HepG2 (cell line): ENCODE results near the gene RABGGTB. TPM values are rescaled to one million over a fixed set of nuclear protein-coding genes. Genes with fewer than 3 reads are reported as not detected.

Experiments used
- ATAC-seq: fragments of 200-7000 bp; cut with Tn5 transposase; 3 replicates; pipeline ENCODE4 v1.9.1; 2020; ENCODE audit warnings: mild to moderate bottlenecking, moderate library complexity
- BruUV-seq: library from RNA; stranded (reverse); fragments of 400-500 nt; replicated peaks from 2 replicates; lab custom pipeline; 2021; lab: Mats Ljungman, UMichigan
- CTCF ChIA-PET: fragments of 300-600 bp; formaldehyde crosslinking; extraction: SDS; loops from one replicate; lab custom pipeline; 2021; ENCODE audit warnings: low total read pairs, inconsistent platforms, low intra/inter-chr PET ratio; lab: Yijun Ruan, JAX
- POLR2A ChIA-PET: fragments of 350-600 bp; sonication (Branson Sonifier 250); formaldehyde crosslinking; loops from one replicate; lab custom pipeline; 2020; ENCODE audit warnings: antibody characterized with exemption, inconsistent platforms; lab: Yijun Ruan, JAX
- DNase-seq: peaks from one replicate; pipeline ENCODE4 v3.0.0-alpha.2; 2015; ENCODE audit warnings: low spot score
- FAIRE-seq: peaks from 3 replicates; lab custom pipeline; 2011; peaks lifted over from hg19 to GRCh38; lab: Jason Lieb, UNC
- H2AFZ ChIP-seq: one replicate; pipeline ENCODE4 v1.6.1; 2011; ENCODE audit warnings: low read length, inconsistent platforms
- H3K27ac ChIP-seq: fragments of 300-600 bp; 3 replicates; pipeline ENCODE4 v1.8.0; 2011; ENCODE audit warnings: mixed run types, mild to moderate bottlenecking, mixed read lengths, low read length, inconsistent platforms; ENCODE audit not compliant: insufficient read depth; ENCODE audit errors: extremely low read length
- H3K27me3 ChIP-seq, 2 experiments: fragments of 200-600 bp in 1 of 2; 2 replicates in 1 of 2; 3 replicates in 1 of 2; pipeline versions ENCODE4 v1.6.0 to v1.8.0; 2011; ENCODE audit warnings: low read length in 2 of 2, mild to moderate bottlenecking in 2 of 2, moderate library complexity in 2 of 2, inconsistent platforms in 1 of 2; ENCODE audit not compliant: insufficient read depth in 2 of 2, control insufficient read depth in 1 of 2
- H3K36me3 ChIP-seq, 2 experiments: fragments of 200-600 bp in 1 of 2; replicated peaks in 1 of 2; 2 replicates in 1 of 2; 3 replicates in 1 of 2; pipeline versions ENCODE4 v1.5.1 to v1.8.0; 2011; ENCODE audit warnings: low read length in 2 of 2, inconsistent platforms in 1 of 2; ENCODE audit not compliant: insufficient read depth in 2 of 2, control insufficient read depth in 1 of 2
- H3K4me1 ChIP-seq: 2 replicates; pipeline ENCODE4 v1.5.1; 2012; ENCODE audit warnings: low read length, inconsistent platforms; ENCODE audit not compliant: insufficient read depth
- H3K4me2 ChIP-seq: 2 replicates; pipeline ENCODE4 v1.6.0; 2011; ENCODE audit warnings: low read depth, low read length, inconsistent platforms
- H3K4me3 ChIP-seq, 3 experiments: fragments of 200-600 bp in 1 of 3; sonication (generic), shearing (Covaris generic) in 1 of 3; replicated peaks in 1 of 3; 2 replicates each; pipeline ENCODE4 v1.5.1; 2011 to 2016; ENCODE audit warnings: low read length in 3 of 3, inconsistent platforms in 2 of 3, low read depth in 2 of 3, mild to moderate bottlenecking in 2 of 3, control low read depth in 1 of 3, mixed read lengths in 1 of 3; ENCODE audit not compliant: insufficient read depth in 1 of 3
- H3K79me2 ChIP-seq: one replicate; pipeline ENCODE4 v1.6.1; 2011; ENCODE audit warnings: low read length, inconsistent platforms; ENCODE audit not compliant: insufficient read depth
- H3K9ac ChIP-seq: 2 replicates; pipeline ENCODE4 v1.6.0; 2011; ENCODE audit warnings: mild to moderate bottlenecking, low read depth, low read length, inconsistent platforms; ENCODE audit not compliant: insufficient read depth
- H3K9me3 ChIP-seq: 2 replicates; pipeline ENCODE4 v1.5.1; 2012; ENCODE audit warnings: mild to moderate bottlenecking, low read length
- H4K20me1 ChIP-seq: 2 replicates; pipeline ENCODE4 v1.6.0; 2011; ENCODE audit warnings: inconsistent platforms, mild to moderate bottlenecking, low read length, moderate library complexity; ENCODE audit not compliant: insufficient read depth
- FOXJ3 ChIP-seq: sonication (generic); formaldehyde crosslinking; IDR thresholded peaks from 2 replicates; pipeline ENCODE4 v1.4.0; 2020; ENCODE audit warnings: missing genetic modification reagents, mild to moderate bottlenecking, borderline replicate concordance
- FUBP1 ChIP-seq: sonication (generic); formaldehyde crosslinking; IDR thresholded peaks from 2 replicates; pipeline ENCODE4 v1.5.1; 2020; ENCODE audit warnings: missing genetic modification reagents, mild to moderate bottlenecking, borderline replicate concordance
- NCOA5 ChIP-seq: sonication (generic); formaldehyde crosslinking; IDR thresholded peaks from 2 replicates; pipeline ENCODE4 v1.4.0; 2020; ENCODE audit warnings: missing genetic modification reagents
- PHF8 ChIP-seq: sonication (generic); formaldehyde crosslinking; IDR thresholded peaks from 2 replicates; pipeline ENCODE4 v1.5.0; 2020; ENCODE audit warnings: missing genetic modification reagents
- RXRA ChIP-seq: sonication (generic); formaldehyde crosslinking; IDR thresholded peaks from 2 replicates; pipeline ENCODE4 v1.5.1; 2020; ENCODE audit warnings: missing genetic modification reagents
- ZC3H13 ChIP-seq: sonication (generic); formaldehyde crosslinking; IDR thresholded peaks from 2 replicates; pipeline ENCODE4 v1.8.1; 2023; ENCODE audit warnings: mild to moderate bottlenecking, missing genetic modification reagents, moderate library complexity
- ZNF318 ChIP-seq: sonication (generic); formaldehyde crosslinking; IDR thresholded peaks from 2 replicates; pipeline ENCODE4 v1.4.0; 2020; ENCODE audit warnings: mild to moderate bottlenecking, missing genetic modification reagents
- ZNF660 ChIP-seq: sonication (generic); formaldehyde crosslinking; IDR thresholded peaks from 2 replicates; pipeline ENCODE4 v1.5.1; 2020; ENCODE audit warnings: mild to moderate bottlenecking, low read depth, missing genetic modification reagents, borderline replicate concordance
- ZNF740 ChIP-seq: sonication (generic); formaldehyde crosslinking; IDR thresholded peaks from 2 replicates; pipeline ENCODE4 v1.4.0; 2020; ENCODE audit warnings: missing genetic modification reagents
- ZNF878 ChIP-seq: sonication (generic); formaldehyde crosslinking; IDR thresholded peaks from 2 replicates; pipeline ENCODE4 v1.8.1; 2023; ENCODE audit warnings: mild to moderate bottlenecking, missing genetic modification reagents, moderate library complexity
- in situ Hi-C: cut with HindIII; loops from 2 replicates; pipeline ENCODE4 v1.10.0; 2017; ENCODE audit warnings: low pct_unique_long_range_greater_than_20kb; ENCODE audit not compliant: extremely low pct_ligation_motif_present
- intact Hi-C: fragments of 100-400 bp; cut with micrococcal nuclease; formaldehyde crosslinking; loops from one replicate; pipeline ENCODE4 v1.10.0; 2022; ENCODE audit not compliant: unreplicated experiment
- polyA plus RNA-seq, 8 experiments: library from polyadenylated mRNA; depleted of rRNA in 3 of 8; stranded (reverse) in 7 of 8; unstranded in 1 of 8; fragments of >200 nt; fragmentation: Illumina TruSeq in 4 of 8; extraction: Trizol in 4 of 8; gene quantifications; 2 replicates each; pipeline versions ENCODE4 v1.2.1 to v1.2.3, GENCODE V29; 2011 to 2016; ENCODE audit warnings: low read depth in 4 of 8, missing spikeins in 1 of 8, mixed read lengths in 1 of 8; ENCODE audit not compliant: insufficient read depth in 1 of 8
- total RNA-seq, 5 experiments: library from RNA; depleted of rRNA; stranded (reverse); fragments of >200 nt; fragmentation: Illumina TruSeq; extraction: Trizol; gene quantifications; 2 replicates each; pipeline ENCODE4 v1.2.3, GENCODE V29; 2016; ENCODE audit warnings: low read depth in 1 of 5
- TF ChIP-seq, protein P1 (sequence below): sonication (generic); formaldehyde crosslinking; IDR thresholded peaks from 2 replicates; pipeline ENCODE4 v1.4.0; 2020; ENCODE audit warnings: missing genetic modification reagents

RABGGTB gene
- total and polyA plus RNA-seq, 2 of the 13 experiments (the other 11 are each of a cell fraction or from before 2014, with no cell fraction given): 185 to 290 TPM

- Histone ChIP-seq H3K4me1 (no peaks in the 10 kb centered on the region), H3K9ac (no peak overlapping the region), H4K20me1 (no peaks in the 10 kb centered on the region), H3K27ac (no peak overlapping the region), H3K4me2 (no peak overlapping the region), H2AFZ (no peak overlapping the region), H3K9me3 (no peaks in the 10 kb centered on the region), H3K27me3 (no peaks in the 10 kb centered on the region), H3K79me2 (no peaks in the 10 kb centered on the region), H3K4me3 (no peak overlapping the region), H3K36me3 (no peaks in the 10 kb centered on the region)
- DNase-seq: no peak
- CTCF ChIA-PET: no interaction called here
- POLR2A ChIA-PET: no interaction called here
- intact Hi-C loops: no loop called here
- FAIRE-seq: no peak
- no peak for ATAC-seq
- no TSS peak for BruUV-seq
- in situ Hi-C loops: no loop called here
- TF ChIP-seq ZNF318: no peak
- TF ChIP-seq ZNF740 (CRISPR knock-in tag): no peak
- TF ChIP-seq RXRA (CRISPR knock-in tag): no peak
- no peak for TF ChIP-seq ZC3H13
- TF ChIP-seq NCOA5 (CRISPR knock-in tag): no peak
- no peak for TF ChIP-seq PHF8
- no peak for TF ChIP-seq ZNF660
- TF ChIP-seq FUBP1: no peak
- TF ChIP-seq FOXJ3 (CRISPR knock-in tag): no peak
- TF ChIP-seq ZNF878 (CRISPR knock-in tag): no peak
- TF ChIP-seq, protein P1, sequence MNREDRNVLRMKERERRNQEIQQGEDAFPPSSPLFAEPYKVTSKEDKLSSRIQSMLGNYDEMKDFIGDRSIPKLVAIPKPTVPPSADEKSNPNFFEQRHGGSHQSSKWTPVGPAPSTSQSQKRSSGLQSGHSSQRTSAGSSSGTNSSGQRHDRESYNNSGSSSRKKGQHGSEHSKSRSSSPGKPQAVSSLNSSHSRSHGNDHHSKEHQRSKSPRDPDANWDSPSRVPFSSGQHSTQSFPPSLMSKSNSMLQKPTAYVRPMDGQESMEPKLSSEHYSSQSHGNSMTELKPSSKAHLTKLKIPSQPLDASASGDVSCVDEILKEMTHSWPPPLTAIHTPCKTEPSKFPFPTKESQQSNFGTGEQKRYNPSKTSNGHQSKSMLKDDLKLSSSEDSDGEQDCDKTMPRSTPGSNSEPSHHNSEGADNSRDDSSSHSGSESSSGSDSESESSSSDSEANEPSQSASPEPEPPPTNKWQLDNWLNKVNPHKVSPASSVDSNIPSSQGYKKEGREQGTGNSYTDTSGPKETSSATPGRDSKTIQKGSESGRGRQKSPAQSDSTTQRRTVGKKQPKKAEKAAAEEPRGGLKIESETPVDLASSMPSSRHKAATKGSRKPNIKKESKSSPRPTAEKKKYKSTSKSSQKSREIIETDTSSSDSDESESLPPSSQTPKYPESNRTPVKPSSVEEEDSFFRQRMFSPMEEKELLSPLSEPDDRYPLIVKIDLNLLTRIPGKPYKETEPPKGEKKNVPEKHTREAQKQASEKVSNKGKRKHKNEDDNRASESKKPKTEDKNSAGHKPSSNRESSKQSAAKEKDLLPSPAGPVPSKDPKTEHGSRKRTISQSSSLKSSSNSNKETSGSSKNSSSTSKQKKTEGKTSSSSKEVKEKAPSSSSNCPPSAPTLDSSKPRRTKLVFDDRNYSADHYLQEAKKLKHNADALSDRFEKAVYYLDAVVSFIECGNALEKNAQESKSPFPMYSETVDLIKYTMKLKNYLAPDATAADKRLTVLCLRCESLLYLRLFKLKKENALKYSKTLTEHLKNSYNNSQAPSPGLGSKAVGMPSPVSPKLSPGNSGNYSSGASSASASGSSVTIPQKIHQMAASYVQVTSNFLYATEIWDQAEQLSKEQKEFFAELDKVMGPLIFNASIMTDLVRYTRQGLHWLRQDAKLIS (CRISPR knock-in tag): no peak
These were observed 55.4 kb downstream of the RABGGTB start for GRCh38 chr1:75841421-75841820.
